ENCODE measurements around the gene CFAP20DC.
"Not testable (repeated sequence)": the region's sequence is repeated elsewhere in the genome, so short reads cannot be mapped to it uniquely, and the experiment has no call there.

The CFAP20DC gene

GRCh38 chr3:58989955-58990354, 59.9 kb downstream of the CFAP20DC start:
- no peak overlapping the region for H3K27ac ChIP-seq
- TF ChIP-seq ZFX (IDR thresholded peaks at IDR 0.05; ENCODE audit: borderline replicate concordance): no peak
- TF ChIP-seq, protein P1, sequence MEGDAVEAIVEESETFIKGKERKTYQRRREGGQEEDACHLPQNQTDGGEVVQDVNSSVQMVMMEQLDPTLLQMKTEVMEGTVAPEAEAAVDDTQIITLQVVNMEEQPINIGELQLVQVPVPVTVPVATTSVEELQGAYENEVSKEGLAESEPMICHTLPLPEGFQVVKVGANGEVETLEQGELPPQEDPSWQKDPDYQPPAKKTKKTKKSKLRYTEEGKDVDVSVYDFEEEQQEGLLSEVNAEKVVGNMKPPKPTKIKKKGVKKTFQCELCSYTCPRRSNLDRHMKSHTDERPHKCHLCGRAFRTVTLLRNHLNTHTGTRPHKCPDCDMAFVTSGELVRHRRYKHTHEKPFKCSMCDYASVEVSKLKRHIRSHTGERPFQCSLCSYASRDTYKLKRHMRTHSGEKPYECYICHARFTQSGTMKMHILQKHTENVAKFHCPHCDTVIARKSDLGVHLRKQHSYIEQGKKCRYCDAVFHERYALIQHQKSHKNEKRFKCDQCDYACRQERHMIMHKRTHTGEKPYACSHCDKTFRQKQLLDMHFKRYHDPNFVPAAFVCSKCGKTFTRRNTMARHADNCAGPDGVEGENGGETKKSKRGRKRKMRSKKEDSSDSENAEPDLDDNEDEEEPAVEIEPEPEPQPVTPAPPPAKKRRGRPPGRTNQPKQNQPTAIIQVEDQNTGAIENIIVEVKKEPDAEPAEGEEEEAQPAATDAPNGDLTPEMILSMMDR (IDR thresholded peaks at IDR 0.05): no peak

GRCh38 chr3:58989163-58989562, 60.7 kb downstream of the CFAP20DC start:
- TF ChIP-seq ZFX (IDR thresholded peaks at IDR 0.05; ENCODE audit: borderline replicate concordance): no peak
- TF ChIP-seq, protein P1 (IDR thresholded peaks at IDR 0.05): no peak
- no peak overlapping the region for H3K27ac ChIP-seq

DNA sequence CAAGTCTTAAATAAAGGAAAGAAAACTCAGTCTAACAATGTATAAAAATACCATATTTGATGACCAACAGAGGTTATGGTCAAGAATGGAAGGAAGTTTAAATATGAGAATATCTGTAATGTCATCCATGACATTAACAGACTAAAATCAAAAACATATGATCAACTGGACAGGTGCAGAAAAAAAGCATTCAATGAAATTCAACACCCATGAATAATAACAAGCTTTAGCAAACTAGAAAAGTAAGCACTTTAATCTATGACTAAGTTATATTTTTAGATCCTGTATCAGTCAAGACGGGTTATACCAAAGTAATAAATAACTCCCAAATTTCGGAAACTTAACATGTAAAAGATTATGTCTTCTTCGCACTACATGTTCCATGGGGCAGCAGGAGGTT, 61.8 kb downstream of the CFAP20DC start:
- TF ChIP-seq, protein P1 (IDR thresholded peaks at IDR 0.05): no peak
- H3K27ac ChIP-seq: no peak overlapping the region

DNA sequence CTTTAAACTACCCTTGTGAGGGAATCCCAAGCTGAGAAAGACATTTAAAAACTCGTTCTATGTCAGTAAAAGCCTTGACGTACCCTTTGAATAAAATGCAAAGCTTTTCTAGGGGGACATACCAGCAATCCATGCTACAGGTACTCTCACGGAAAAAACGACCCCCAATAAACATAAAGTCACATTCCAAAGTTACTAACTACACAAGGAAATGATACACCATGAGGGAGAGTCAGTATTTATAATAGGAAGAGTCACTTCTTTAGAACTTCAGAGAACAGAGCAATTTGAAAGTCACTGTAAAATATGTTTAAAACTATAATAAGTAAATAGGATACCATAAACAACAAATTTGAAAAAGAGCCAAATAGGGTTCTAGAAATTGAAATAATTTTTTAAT, 63.2 kb downstream of the CFAP20DC start:
- no peak overlapping the region for H3K27ac ChIP-seq
- TF ChIP-seq, protein P1 (IDR thresholded peaks at IDR 0.05): no peak
- TF ChIP-seq ZFX (IDR thresholded peaks at IDR 0.05; ENCODE audit: borderline replicate concordance): no peak

DNA sequence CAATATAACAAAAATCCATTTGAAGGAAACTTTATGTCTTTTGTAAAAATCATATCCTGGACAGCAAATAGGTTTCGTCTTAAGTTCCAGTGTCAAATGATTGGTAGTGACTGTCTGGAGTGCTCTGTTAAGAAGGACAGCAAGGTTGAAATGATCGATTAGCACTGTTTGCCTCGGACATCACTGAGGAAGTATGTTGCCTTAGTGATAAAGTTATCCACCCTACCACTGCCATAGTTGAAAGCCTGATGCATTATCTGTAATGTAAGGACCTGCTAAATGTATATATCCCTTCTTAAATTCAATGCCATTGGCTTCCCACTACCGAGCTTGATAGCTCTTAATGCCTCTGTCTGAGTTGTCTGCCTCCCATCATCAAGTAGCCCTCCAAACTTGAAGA, 70.0 kb downstream of the CFAP20DC start:
- H3K27ac ChIP-seq: no peak overlapping the region
- TF ChIP-seq ZFX (IDR thresholded peaks at IDR 0.05; ENCODE audit: borderline replicate concordance): no peak
- TF ChIP-seq, protein P1 (IDR thresholded peaks at IDR 0.05): no peak

DNA sequence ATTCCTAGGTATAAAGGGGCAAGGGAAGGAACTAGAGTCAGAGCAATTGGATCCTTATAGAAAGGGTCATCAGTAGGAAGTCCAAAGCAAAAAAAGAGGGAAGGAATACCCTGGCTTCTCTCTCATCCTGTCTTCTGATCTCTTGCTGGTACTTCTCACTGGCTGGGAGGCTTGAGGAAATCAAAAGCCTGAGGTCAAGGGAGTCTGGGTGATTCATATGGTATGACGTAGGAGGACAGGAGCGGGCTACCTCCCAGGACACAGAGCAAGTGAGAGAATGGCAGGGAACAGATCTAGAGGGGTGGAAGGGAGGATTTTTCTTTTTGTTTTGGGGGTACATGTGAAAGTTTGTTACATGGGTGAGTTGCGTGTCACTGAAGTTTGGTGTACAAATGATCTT, 76.0 kb downstream of the CFAP20DC start:
- TF ChIP-seq, protein P1 (IDR thresholded peaks at IDR 0.05): no peak
- TF ChIP-seq ZFX (IDR thresholded peaks at IDR 0.05; ENCODE audit: borderline replicate concordance): no peak
- H3K27ac ChIP-seq: no peak overlapping the region

DNA sequence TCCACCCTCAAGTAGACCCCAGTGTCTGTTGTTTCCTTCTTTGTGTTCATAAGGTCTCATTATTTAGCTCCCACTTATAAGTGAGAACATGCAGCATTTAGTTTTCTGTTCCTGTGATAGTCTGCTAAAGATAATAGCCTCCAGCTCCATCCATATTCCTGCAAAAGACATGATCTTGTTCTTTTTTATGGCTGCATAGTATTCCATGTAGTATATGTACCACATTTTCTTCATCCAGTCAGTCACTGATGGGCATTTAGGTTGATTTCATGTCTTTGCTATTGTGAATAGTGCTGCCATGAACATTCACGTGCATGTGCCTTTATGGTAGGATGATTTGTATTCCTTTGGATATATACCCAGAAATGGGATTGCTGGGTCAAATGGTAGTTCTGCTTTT, 82.0 kb downstream of the CFAP20DC start:
- H3K27ac ChIP-seq: not testable (repeated sequence)

DNA sequence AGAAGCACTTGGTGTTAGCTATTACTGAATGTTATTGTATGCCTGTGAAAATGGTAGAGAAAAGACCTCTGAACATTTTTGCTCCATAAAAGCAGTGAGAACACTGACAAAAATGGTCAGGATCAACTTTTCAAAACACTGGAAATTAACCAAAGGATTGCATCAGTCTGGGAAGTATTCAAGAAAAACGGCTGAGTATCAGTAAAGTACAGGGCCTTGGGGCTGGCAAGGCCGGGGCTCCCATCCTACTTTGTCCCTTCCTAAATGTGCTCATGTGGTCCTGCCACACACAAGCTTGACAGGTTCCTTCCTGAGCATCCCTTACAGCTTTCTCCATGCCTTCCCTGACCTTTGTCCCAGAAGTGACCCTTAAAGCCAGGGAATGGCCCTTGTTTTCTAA, 84.0 kb downstream of the CFAP20DC start:
- TF ChIP-seq, protein P1 (IDR thresholded peaks at IDR 0.05): no peak
- no peak for TF ChIP-seq ZFX (IDR thresholded peaks at IDR 0.05; ENCODE audit: borderline replicate concordance)
- H3K27ac ChIP-seq: no peak overlapping the region
